ENCODE data around the gene USP28. TPM values are rescaled to one million over a fixed set of nuclear protein-coding genes. Genes with fewer than 3 reads are reported as not detected.
"Not testable (repeated sequence)": the region's sequence is repeated elsewhere in the genome, so short reads cannot be mapped to it uniquely, and the experiment has no call there.

USP28 gene
- polyA plus RNA-seq, 1 donor: 59.7 TPM

- not testable (repeated sequence) for DNase-seq
Measured at GRCh38 chr11:113879446-113879845, 4.1 kb upstream of the USP28 start.

GRCh38 chr11:113877670-113878055, 2.3 kb upstream of the USP28 start:
- no peak for DNase-seq

GRCh38 chr11:113876798-113877669, 1.7 kb upstream of the USP28 start:
- DNase-seq: no peak

GRCh38 chr11:113876074-113876797, 864 bp upstream of the USP28 start:
- no peak for DNase-seq

GRCh38 chr11:113874581-113875233, 665 bp downstream of the USP28 start:
- DNase-seq: peak; percentile 47

GRCh38 chr11:113874096-113874495, 1.3 kb downstream of the USP28 start:
- no peak for DNase-seq

GRCh38 chr11:113873236-113873626, 2.1 kb downstream of the USP28 start:
- DNase-seq: no peak

GRCh38 chr11:113871336-113871735, 4.0 kb downstream of the USP28 start:
- no peak for DNase-seq

GRCh38 chr11:113867843-113868503, 7.4 kb downstream of the USP28 start:
- no peak for DNase-seq

GRCh38 chr11:113865873-113866272, 9.5 kb downstream of the USP28 start:
- no peak for DNase-seq

- no peak for DNase-seq
Measured at GRCh38 chr11:113864410-113864809, 11.0 kb downstream of the USP28 start.

- no peak for DNase-seq
Measured at GRCh38 chr11:113862435-113862834, 12.9 kb downstream of the USP28 start.

GRCh38 chr11:113859665-113860064, 15.7 kb downstream of the USP28 start:
- no peak for DNase-seq

- no peak for DNase-seq
Measured at GRCh38 chr11:113856966-113857759, 18.2 kb downstream of the USP28 start.

- no peak for DNase-seq
Measured at GRCh38 chr11:113855803-113856202, 19.6 kb downstream of the USP28 start.

- DNase-seq: no peak
Measured at GRCh38 chr11:113850188-113850587, 25.2 kb downstream of the USP28 start.

GRCh38 chr11:113849713-113850112, 25.7 kb downstream of the USP28 start:
- DNase-seq: no peak

GRCh38 chr11:113847580-113847979, 27.8 kb downstream of the USP28 start:
- DNase-seq: no peak

GRCh38 chr11:113847111-113847510, 28.3 kb downstream of the USP28 start:
- DNase-seq: no peak

- DNase-seq: peak; percentile 3
Measured at GRCh38 chr11:113841691-113842090, 33.7 kb downstream of the USP28 start.

GRCh38 chr11:113840932-113841664, 34.3 kb downstream of the USP28 start:
- DNase-seq: no peak

All from left kidney (tissue), 2 donors.